Testis (tissue), 2 donors: ENCODE results near the gene KYAT1.

ENCODE experiments used
- CTCF ChIP-seq, 3 experiments: fragments of 450-650 bp in 2 of 3; fragments of 200-600 bp in 1 of 3; sonication (generic) in 1 of 3; IDR thresholded peaks; one replicate each; pipeline ENCODE4 v1.5.1; 2016 to 2019; ENCODE audit warnings: antibody characterized with exemption in 3 of 3, mild to moderate bottlenecking in 2 of 3, moderate library complexity in 1 of 3
- POLR2A ChIP-seq: fragments of 450-650 bp; IDR thresholded peaks from one replicate; pipeline ENCODE4 v1.6.1; 2017; ENCODE audit warnings: antibody characterized with exemption, mild to moderate bottlenecking, moderate library complexity

GRCh38 chr9:128899566-128900322 lies 18.0 kb upstream of the KYAT1 start:
- TF ChIP-seq CTCF (IDR thresholded peaks at IDR 0.05) = no peak
- no peak for TF ChIP-seq POLR2A
